NT2/D1 (cell line): ENCODE results near the gene SLFN12L.
"Not testable (repeated sequence)": the region's sequence is repeated elsewhere in the genome, so short reads cannot be mapped to it uniquely, and the experiment has no call there.

ENCODE experiments used
- DNase-seq: peaks from one replicate; pipeline ENCODE4 v3.0.0-alpha.2; 2011; ENCODE audit warnings: low read depth, low spot score
- H3K27me3 ChIP-seq: 2 replicates; pipeline ENCODE4 v1.6.0; 2011; ENCODE audit warnings: mild to moderate bottlenecking; ENCODE audit not compliant: insufficient read length, insufficient read depth
- H3K36me3 ChIP-seq: 2 replicates; pipeline ENCODE4 v1.6.1; 2011; ENCODE audit warnings: mild to moderate bottlenecking, low read length, mixed read lengths; ENCODE audit not compliant: insufficient read depth, insufficient read length
- H3K4me1 ChIP-seq: 2 replicates; pipeline ENCODE4 v1.5.1; 2011; ENCODE audit not compliant: insufficient read depth, insufficient read length
- H3K4me3 ChIP-seq: 2 replicates; pipeline ENCODE4 v1.5.1; 2011; ENCODE audit warnings: low read depth; ENCODE audit not compliant: insufficient read length
- H3K9ac ChIP-seq: 2 replicates; pipeline ENCODE4 v1.6.0; 2011; ENCODE audit warnings: low read depth; ENCODE audit not compliant: insufficient read length
- H3K9me3 ChIP-seq: 2 replicates; pipeline ENCODE4 v1.5.1; 2011; ENCODE audit warnings: mild to moderate bottlenecking, low read length; ENCODE audit not compliant: insufficient read depth
- SUZ12 ChIP-seq: IDR thresholded peaks from 2 replicates; pipeline ENCODE4 v1.6.1; 2011; ENCODE audit not compliant: insufficient read length, insufficient read depth; ENCODE audit errors: extremely low read depth
- YY1 ChIP-seq: IDR thresholded peaks from 2 replicates; pipeline ENCODE4 v1.6.1; 2011; ENCODE audit not compliant: insufficient read length, insufficient read depth
- ZNF274 ChIP-seq: IDR thresholded peaks from 2 replicates; pipeline ENCODE4 v1.6.1; 2011; ENCODE audit warnings: mild to moderate bottlenecking, low read depth, low read length

Gene SLFN12L

GRCh38 chr17:35468475-35468874 lies 69.0 kb downstream of the SLFN12L start:
- Histone ChIP-seq H3K4me3 (no peak overlapping the region), H3K27me3 (no peaks in the 10 kb centered on the region), H3K4me1 (no peaks in the 10 kb centered on the region), H3K36me3 (no peaks in the 10 kb centered on the region), H3K9ac (no peak overlapping the region), H3K9me3 (no peaks in the 10 kb centered on the region)
- DNase-seq: no peak
- TF ChIP-seq SUZ12 (no peak), YY1 (no peak), ZNF274 (no peak)

- DNase-seq: no peak
- TF ChIP-seq SUZ12: no peak
- TF ChIP-seq YY1: no peak
- TF ChIP-seq ZNF274: no peak
- no peak overlapping the region for H3K9ac ChIP-seq
- no peak overlapping the region for H3K4me3 ChIP-seq
- no peaks in the 10 kb centered on the region for H3K36me3 ChIP-seq
- H3K27me3 ChIP-seq: peaks cover 3% of the 10 kb centered on the region
- H3K9me3 ChIP-seq: no peaks in the 10 kb centered on the region
- H3K4me1 ChIP-seq: no peaks in the 10 kb centered on the region
Measured at GRCh38 chr17:35467824-35468223, 69.7 kb downstream of the SLFN12L start.

GRCh38 chr17:35460354-35460851 lies 77.1 kb downstream of the SLFN12L start:
- DNase-seq: no peak
- H3K36me3 ChIP-seq: no peaks in the 10 kb centered on the region
- no peaks in the 10 kb centered on the region for H3K4me1 ChIP-seq
- H3K4me3 ChIP-seq: peak overlapping the region; percentile 39
- TF ChIP-seq YY1 (no peak), ZNF274 (no peak), SUZ12 (no peak)
- peak overlapping the region; percentile 42 for H3K9ac ChIP-seq
- H3K9me3 ChIP-seq: no peaks in the 10 kb centered on the region
- H3K27me3 ChIP-seq: peaks cover 35% of the 10 kb centered on the region

- peaks cover 24% of the 10 kb centered on the region for H3K27me3 ChIP-seq
- H3K9me3 ChIP-seq, H3K4me1 ChIP-seq, H3K36me3 ChIP-seq, H3K9ac ChIP-seq, DNase-seq, H3K4me3 ChIP-seq: not testable (repeated sequence)
Measured at GRCh38 chr17:35454035-35454434, 83.4 kb downstream of the SLFN12L start.

- DNase-seq: no peak
- no peak overlapping the region for H3K9ac ChIP-seq
- TF ChIP-seq SUZ12: no peak
- TF ChIP-seq YY1: no peak
- TF ChIP-seq ZNF274: no peak
- H3K36me3 ChIP-seq: no peaks in the 10 kb centered on the region
- H3K9me3 ChIP-seq: no peaks in the 10 kb centered on the region
- no peak overlapping the region for H3K4me3 ChIP-seq
- no peaks in the 10 kb centered on the region for H3K4me1 ChIP-seq
- H3K27me3 ChIP-seq: peaks cover 20% of the 10 kb centered on the region
Measured at GRCh38 chr17:35453171-35453570, 84.3 kb downstream of the SLFN12L start.

GRCh38 chr17:35449371-35449931 lies 88.0 kb downstream of the SLFN12L start:
- TF ChIP-seq ZNF274 (no peak), SUZ12 (no peak), YY1 (no peak)
- Histone ChIP-seq H3K9ac (peak overlapping the region; percentile 64), H3K4me1 (no peaks in the 10 kb centered on the region), H3K27me3 (peaks cover 20% of the 10 kb centered on the region), H3K4me3 (peak overlapping the region; percentile 51), H3K9me3 (no peaks in the 10 kb centered on the region), H3K36me3 (peaks cover 13% of the 10 kb centered on the region)
- DNase-seq: no peak

- H3K9me3 ChIP-seq: no peaks in the 10 kb centered on the region
- H3K27me3 ChIP-seq: peaks cover 20% of the 10 kb centered on the region
- TF ChIP-seq YY1: no peak
- no peak for TF ChIP-seq SUZ12
- no peak for TF ChIP-seq ZNF274
Measured at GRCh38 chr17:35448899-35449227, 88.6 kb downstream of the SLFN12L start.

More at GRCh38 chr17:35448899-35449227, 88.6 kb downstream of the SLFN12L start:
- no peaks in the 10 kb centered on the region for H3K4me1 ChIP-seq
- H3K36me3 ChIP-seq: peaks cover 13% of the 10 kb centered on the region
- peak overlapping the region; percentile 64 for H3K4me3 ChIP-seq
- H3K9ac ChIP-seq: no peak overlapping the region
- DNase-seq: no peak
